ENCODE measurements around the gene GJD3. TPM values are rescaled to one million over a fixed set of nuclear protein-coding genes. Genes with fewer than 3 reads are reported as not detected.
"Not testable (repeated sequence)": the region's sequence is repeated elsewhere in the genome, so short reads cannot be mapped to it uniquely, and the experiment has no call there.

The GJD3 gene, protein sequence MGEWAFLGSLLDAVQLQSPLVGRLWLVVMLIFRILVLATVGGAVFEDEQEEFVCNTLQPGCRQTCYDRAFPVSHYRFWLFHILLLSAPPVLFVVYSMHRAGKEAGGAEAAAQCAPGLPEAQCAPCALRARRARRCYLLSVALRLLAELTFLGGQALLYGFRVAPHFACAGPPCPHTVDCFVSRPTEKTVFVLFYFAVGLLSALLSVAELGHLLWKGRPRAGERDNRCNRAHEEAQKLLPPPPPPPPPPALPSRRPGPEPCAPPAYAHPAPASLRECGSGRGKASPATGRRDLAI
- 1 to 10 TPM in 1 of 4 donors, not detected in 3; 2.5 TPM for total RNA-seq

- peaks cover 0 to 22% (median 5%) of the 10 kb centered on the region in 3 donors for H3K4me1 ChIP-seq
- H3K36me3 ChIP-seq: no peaks in the 10 kb centered on the region
- H3K9me3 ChIP-seq: no peaks in the 10 kb centered on the region
- peak within 1 kb of the TSS; percentile 31 to 58 for H3K4me3 ChIP-seq
- H3K27me3 ChIP-seq: peaks cover 16% of the 10 kb centered on the region
- no peak for ATAC-seq
- 22 to 70% methylated on average over 2 to 6 of the region's 22 CpGs for WGBS, 2 donors (ENCODE audit: low coverage in 1 of 2)
- TF ChIP-seq POLR2AphosphoS5 (IDR thresholded peaks at IDR 0.05) (no peak), CTCF (IDR thresholded peaks at IDR 0.05) (no peak), EP300 (IDR thresholded peaks at IDR 0.05) (no peak), POLR2A (IDR thresholded peaks at IDR 0.05) (no peak)
- peak within 1 kb of the TSS in 1 of 4 donors; percentile 47 for H3K27ac ChIP-seq
These were observed at the start of gene GJD3 for GRCh38 chr17:40364121-40364861. Gene GJD3, minus strand, starts transcription at chr17:40364737. Its CDS starts 922 bp downstream, at chr17:40363815.

GRCh38 chr17:40414312-40414711, 49.8 kb upstream of the GJD3 start:
- H3K27ac ChIP-seq, ATAC-seq, H3K27me3 ChIP-seq, H3K9me3 ChIP-seq, H3K36me3 ChIP-seq, H3K4me3 ChIP-seq: not testable (repeated sequence)
- H3K4me1 ChIP-seq: peaks cover 0 to 19% (median 4%) of the 10 kb centered on the region in 3 donors
- WGBS, 2 donors (ENCODE audit: low coverage in 1 of 2): 100% methylated on average over 1 of the region's 4 CpGs; no CpG with 5 or more reads in 1 of the 2 donors

GRCh38 chr17:40412880-40413279, 48.3 kb upstream of the GJD3 start:
- Histone ChIP-seq H3K4me1 (peaks cover 0 to 7% (median 4%) of the 10 kb centered on the region in 3 donors), H3K36me3 (no peaks in the 10 kb centered on the region), H3K27ac (no peak overlapping the region), H3K9me3 (no peaks in the 10 kb centered on the region), H3K27me3 (peaks cover 5% of the 10 kb centered on the region), H3K4me3 (no peak overlapping the region)
- no peak for TF ChIP-seq EP300 (IDR thresholded peaks at IDR 0.05)
- TF ChIP-seq POLR2AphosphoS5 (IDR thresholded peaks at IDR 0.05): no peak
- TF ChIP-seq CTCF (IDR thresholded peaks at IDR 0.05): no peak
- TF ChIP-seq POLR2A (IDR thresholded peaks at IDR 0.05): no peak
- ATAC-seq: no peak

DNA sequence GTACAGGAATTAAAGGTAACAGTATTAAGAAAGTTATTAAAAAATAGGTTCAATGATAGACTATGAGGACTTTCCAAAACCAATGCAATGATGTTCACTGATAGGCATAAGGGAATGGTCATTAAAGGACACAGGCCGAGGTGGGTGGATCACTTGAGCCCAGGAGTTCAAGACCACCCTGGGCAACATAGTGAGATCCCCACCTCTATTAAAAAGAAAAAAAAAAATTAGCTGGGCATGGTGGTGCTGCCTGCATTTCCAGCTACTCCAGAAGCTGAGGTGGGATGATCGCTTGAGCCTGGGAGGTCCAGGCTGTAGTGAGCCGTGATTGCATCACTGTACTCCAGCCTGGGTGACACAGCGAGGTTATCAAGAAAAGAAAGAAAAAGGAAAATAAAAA, 47.3 kb upstream of the GJD3 start:
- no peak for ATAC-seq
- TF ChIP-seq CTCF (IDR thresholded peaks at IDR 0.05) (no peak), EP300 (IDR thresholded peaks at IDR 0.05) (no peak), POLR2AphosphoS5 (IDR thresholded peaks at IDR 0.05) (no peak), POLR2A (IDR thresholded peaks at IDR 0.05) (no peak)
- Histone ChIP-seq H3K4me1 (no peaks in the 10 kb centered on the region), H3K27ac (no peak overlapping the region), H3K36me3 (no peaks in the 10 kb centered on the region), H3K4me3 (no peak overlapping the region), H3K27me3 (no peaks in the 10 kb centered on the region), H3K9me3 (no peaks in the 10 kb centered on the region)
- 95 to 97% methylated on average over 4 of the region's 4 CpGs for whole genome bisulfite sequencing, 2 donors (ENCODE audit: low coverage in 1 of 2)

GRCh38 chr17:40410082-40410481, 45.5 kb upstream of the GJD3 start:
- no peaks in the 10 kb centered on the region for H3K36me3 ChIP-seq
- 64% methylated on average over 1 of the region's 1 CpG for whole genome bisulfite sequencing, 2 donors (ENCODE audit: low coverage in 1 of 2)
- ATAC-seq: no peak
- no peak overlapping the region for H3K4me3 ChIP-seq
- H3K27ac ChIP-seq: no peak overlapping the region
- no peaks in the 10 kb centered on the region for H3K27me3 ChIP-seq
- no peaks in the 10 kb centered on the region for H3K9me3 ChIP-seq
- no peak for TF ChIP-seq POLR2A (IDR thresholded peaks at IDR 0.05)
- no peak for TF ChIP-seq EP300 (IDR thresholded peaks at IDR 0.05)
- TF ChIP-seq CTCF (IDR thresholded peaks at IDR 0.05): no peak
- TF ChIP-seq POLR2AphosphoS5 (IDR thresholded peaks at IDR 0.05): no peak
- no peaks in the 10 kb centered on the region for H3K4me1 ChIP-seq

DNA sequence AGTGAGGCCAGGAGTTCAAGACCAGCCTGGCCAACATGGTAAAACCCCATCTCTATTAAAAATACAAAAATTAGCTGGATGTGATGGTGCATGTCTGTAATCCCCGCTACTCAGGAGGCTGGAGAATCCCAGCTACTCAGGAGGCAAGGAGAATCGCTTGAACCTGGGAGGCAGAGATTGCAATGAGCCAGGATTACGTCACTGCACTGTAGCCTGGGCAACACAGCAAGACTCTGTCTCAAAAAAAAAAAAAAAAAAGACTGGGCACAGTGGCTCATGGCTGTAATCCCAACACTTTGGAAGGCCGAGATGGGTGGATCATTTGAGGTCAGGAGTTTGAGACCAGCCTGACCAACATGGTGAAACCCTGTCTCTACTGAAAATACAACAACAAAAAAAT, 45.0 kb upstream of the GJD3 start:
- H3K36me3 ChIP-seq, H3K9me3 ChIP-seq, H3K27ac ChIP-seq, H3K27me3 ChIP-seq, H3K4me1 ChIP-seq, ATAC-seq, H3K4me3 ChIP-seq: not testable (repeated sequence)
- WGBS, 2 donors (ENCODE audit: low coverage in 1 of 2): 82 to 90% methylated on average over 2 of the region's 4 CpGs

All from gastroesophageal sphincter (tissue), 4 donors.